Measurements from ENCODE around the gene SRRD. TPM values are rescaled to one million over a fixed set of nuclear protein-coding genes. Genes with fewer than 3 reads are reported as not detected.
A peak's percentile ranks its signal among the peaks of the same experiment; 100 is the strongest.
"Not testable (repeated sequence)": the region's sequence is repeated elsewhere in the genome, so short reads cannot be mapped to it uniquely, and the experiment has no call there.

SRRD gene, protein sequence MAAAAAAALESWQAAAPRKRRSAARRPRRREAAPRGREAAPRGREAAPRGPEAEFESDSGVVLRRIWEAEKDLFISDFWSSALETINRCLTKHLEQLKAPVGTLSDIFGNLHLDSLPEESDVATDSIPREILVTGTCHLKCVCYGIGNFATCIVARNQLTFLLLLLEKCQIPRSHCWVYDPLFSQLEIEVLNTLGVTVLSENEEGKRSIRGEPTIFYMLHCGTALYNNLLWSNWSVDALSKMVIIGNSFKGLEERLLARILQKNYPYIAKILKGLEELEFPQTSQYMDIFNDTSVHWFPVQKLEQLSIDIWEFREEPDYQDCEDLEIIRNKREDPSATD
- 10 to 100 TPM in 2 of 3 donors, 1 to 10 TPM in 1; 8.8 to 17.4 (median 15.0) TPM for total RNA-seq

DNA sequence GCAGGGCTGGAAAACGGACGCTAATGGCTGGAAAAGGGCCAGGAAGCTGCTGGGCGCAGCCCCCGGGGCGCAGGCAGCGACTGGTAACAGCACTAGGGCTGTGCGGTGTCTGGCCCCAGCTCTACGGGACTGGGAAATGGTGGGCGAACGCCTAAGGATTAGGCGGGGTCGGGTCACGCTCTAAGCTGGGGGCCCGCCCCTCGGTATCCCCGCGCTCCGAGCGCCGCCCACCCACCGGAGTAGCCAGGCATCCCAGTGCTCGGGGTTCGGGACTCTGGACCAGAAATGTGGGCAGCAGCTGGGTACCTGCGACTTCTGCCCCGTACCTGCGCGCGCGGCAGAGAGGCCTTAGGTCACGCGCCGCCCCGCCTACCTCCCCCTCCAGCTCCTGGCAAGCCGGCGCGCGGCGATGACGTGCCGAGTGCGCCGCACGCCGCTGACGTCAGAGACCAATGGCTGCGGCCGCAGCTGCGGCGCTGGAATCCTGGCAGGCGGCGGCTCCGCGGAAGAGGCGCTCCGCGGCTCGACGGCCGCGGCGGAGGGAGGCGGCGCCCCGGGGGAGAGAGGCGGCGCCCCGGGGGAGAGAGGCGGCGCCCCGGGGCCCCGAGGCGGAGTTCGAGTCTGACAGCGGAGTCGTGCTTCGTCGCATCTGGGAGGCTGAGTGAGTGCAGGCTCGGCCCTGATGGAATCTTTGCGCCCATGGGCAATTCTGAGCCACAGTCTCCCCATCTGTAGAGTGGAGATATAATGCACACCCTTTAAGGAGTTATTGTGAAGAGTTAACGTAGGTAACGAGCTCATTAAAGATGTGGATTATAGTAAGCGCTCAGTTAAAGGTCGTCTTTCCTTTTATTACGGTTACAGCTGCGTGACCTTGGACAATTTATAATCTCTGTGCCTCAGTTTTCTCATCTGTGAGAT is at the start of gene SRRD, which contains the start of gene HPS4:
Gene SRRD (plus strand): TSS at position 439 of the 921 bp plus-strand sequence. CDS start 14 bp downstream, at position 453.
Gene HPS4 (minus strand): TSS at position 345 of the 921 bp plus-strand sequence. CDS start 2,021 bp downstream, outside the sequence.
- TF ChIP-seq POLR2A (IDR thresholded peaks at IDR 0.05) (peak; percentile 81), POLR2AphosphoS5 (IDR thresholded peaks at IDR 0.05) (peak; percentile 91 to 99 (median 98)), CTCF (IDR thresholded peaks at IDR 0.05) (peak in 1 of 3 donors; percentile 9)
- Histone ChIP-seq H3K4me3 (peak within 1 kb of the TSS; percentile 84 to 96 (median 87)), H3K4me1 (peaks cover 13 to 14% of the 10 kb centered on the region in 2 donors), H3K36me3 (no peaks in the 10 kb centered on the region), H3K27ac (peak within 1 kb of the TSS; percentile 97 to 98), H3K27me3 (no peaks in the 10 kb centered on the region), H3K9me3 (no peaks in the 10 kb centered on the region)
- DNase-seq (ENCODE audit: low spot score in 2 of 2), result peak; percentile 86 to 89
- intact Hi-C loops (cut with DNase I; ENCODE audit: low total_unique reads), result no loop called here

- DNase-seq (ENCODE audit: low spot score in 2 of 2), result no peak
- Histone ChIP-seq H3K4me1 (no peaks in the 10 kb centered on the region), H3K27ac (no peak overlapping the region), H3K27me3 (no peaks in the 10 kb centered on the region), H3K4me3 (no peak overlapping the region), H3K9me3 (no peaks in the 10 kb centered on the region), H3K36me3 (no peaks in the 10 kb centered on the region)
- TF ChIP-seq CTCF (IDR thresholded peaks at IDR 0.05) (no peak), POLR2A (IDR thresholded peaks at IDR 0.05) (no peak), POLR2AphosphoS5 (IDR thresholded peaks at IDR 0.05) (no peak)
- intact Hi-C loops (cut with DNase I; ENCODE audit: low total_unique reads), result no loop called here
These were observed 48.2 kb upstream of the SRRD start for GRCh38 chr22:26435327-26436093.

DNA sequence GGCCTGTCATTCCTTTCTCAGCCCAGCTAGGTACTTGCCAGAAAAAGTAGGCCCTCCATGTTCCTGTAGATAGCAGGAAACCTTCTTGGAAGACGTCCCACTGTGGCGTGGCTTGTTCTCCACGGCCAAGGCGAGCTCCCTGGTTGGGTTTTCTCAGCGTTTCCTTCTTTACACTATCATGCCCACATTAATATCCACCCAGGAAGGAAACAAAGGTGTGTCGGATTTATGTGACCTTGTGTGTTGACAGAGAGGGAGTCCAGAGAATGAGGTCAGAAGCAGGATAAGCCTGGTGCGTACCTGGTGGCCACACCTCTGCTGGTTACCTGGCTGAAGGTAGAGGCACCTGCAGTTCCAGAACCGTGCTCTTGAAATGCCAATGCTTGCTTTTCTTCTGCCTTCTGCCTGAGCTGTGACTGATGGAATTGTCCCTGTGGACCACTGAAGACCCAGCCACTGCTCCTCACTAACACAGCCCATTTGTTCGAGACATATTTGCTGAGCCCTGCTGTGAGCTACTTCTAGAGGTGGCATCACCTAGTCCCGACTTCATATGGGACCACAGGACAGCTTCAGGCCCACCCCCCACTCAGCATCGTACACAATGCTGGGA is 46.7 kb upstream of the SRRD start:
- H3K36me3 ChIP-seq, result no peaks in the 10 kb centered on the region
- TF ChIP-seq POLR2A (IDR thresholded peaks at IDR 0.05), result no peak
- no peak for TF ChIP-seq CTCF (IDR thresholded peaks at IDR 0.05)
- no peak for TF ChIP-seq POLR2AphosphoS5 (IDR thresholded peaks at IDR 0.05)
- DNase-seq (ENCODE audit: low spot score in 2 of 2), result no peak

DNA sequence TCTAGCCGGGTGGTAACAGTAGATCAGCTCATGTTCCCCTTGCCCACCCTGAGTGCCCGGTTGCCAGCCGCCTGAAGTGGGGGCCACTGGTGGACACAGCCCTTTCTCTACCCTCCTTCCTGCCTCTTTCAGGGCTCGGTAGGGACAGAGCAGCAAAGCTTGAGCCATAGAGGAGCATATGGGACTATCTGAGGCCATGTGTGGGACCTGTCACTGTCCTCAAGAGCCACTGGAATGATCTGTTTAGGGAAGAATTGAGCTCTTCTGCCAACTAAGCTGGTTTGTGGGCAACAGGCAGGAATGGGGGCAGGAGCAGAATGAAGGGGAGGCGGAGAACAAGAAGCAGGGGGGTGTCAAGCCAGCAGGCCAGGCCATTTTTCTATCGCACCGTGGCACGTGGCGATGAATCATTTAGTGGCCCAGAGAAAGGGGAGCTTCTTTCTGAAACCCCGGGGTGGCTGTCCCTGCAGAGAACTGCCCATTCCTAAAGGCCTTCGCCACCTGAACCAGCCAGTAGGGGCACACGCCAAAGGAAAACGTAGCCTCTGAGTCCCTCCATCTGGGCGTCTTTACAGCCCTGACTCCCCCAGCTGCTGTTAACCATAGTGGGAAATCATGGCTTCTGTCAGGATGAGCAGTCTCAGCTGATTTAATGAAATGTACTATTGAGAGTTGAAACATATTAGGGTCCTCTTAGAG is 45.8 kb upstream of the SRRD start:
- TF ChIP-seq POLR2A (IDR thresholded peaks at IDR 0.05), result no peak
- no peak for TF ChIP-seq CTCF (IDR thresholded peaks at IDR 0.05)
- TF ChIP-seq POLR2AphosphoS5 (IDR thresholded peaks at IDR 0.05), result no peak
- DNase-seq (ENCODE audit: low spot score in 2 of 2), result no peak

More for the DNA sequence above, 46.7 kb upstream of the SRRD start:
- H3K27ac ChIP-seq, result no peak overlapping the region
- no peaks in the 10 kb centered on the region for H3K27me3 ChIP-seq
- H3K9me3 ChIP-seq, result no peaks in the 10 kb centered on the region
- no peaks in the 10 kb centered on the region for H3K4me1 ChIP-seq
- no peak overlapping the region for H3K4me3 ChIP-seq
- intact Hi-C loops (cut with DNase I; ENCODE audit: low total_unique reads), result no loop called here

DNA sequence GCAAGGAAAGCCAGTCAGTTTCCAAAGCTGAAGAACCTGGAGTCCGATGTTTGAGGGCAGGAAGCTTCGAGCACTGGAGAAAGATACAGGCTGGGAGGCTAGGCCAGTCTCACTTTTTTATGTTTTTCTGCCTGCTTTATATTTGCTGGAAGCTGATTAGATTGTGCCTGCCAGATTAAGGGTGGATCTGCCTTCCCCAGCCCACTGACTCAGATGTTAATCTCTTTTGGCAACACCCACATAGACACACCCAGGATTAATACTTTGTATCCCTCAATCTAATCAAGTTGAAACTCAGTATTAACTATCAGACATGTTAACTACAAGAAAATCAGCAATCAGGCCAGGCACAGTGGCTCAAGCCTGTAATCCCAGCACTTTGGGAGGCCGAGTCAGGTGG is 44.9 kb upstream of the SRRD start:
- H3K4me3 ChIP-seq; H3K9me3 ChIP-seq; H3K27me3 ChIP-seq; H3K4me1 ChIP-seq; intact Hi-C loops (cut with DNase I; ENCODE audit: low total_unique reads); H3K27ac ChIP-seq; H3K36me3 ChIP-seq; DNase-seq (ENCODE audit: low spot score in 2 of 2): not testable (repeated sequence)

More for the DNA sequence above, 45.8 kb upstream of the SRRD start:
- Histone ChIP-seq H3K4me1 (no peaks in the 10 kb centered on the region), H3K27me3 (no peaks in the 10 kb centered on the region), H3K36me3 (no peaks in the 10 kb centered on the region), H3K27ac (no peak overlapping the region), H3K9me3 (no peaks in the 10 kb centered on the region), H3K4me3 (no peak overlapping the region)
- intact Hi-C loops (cut with DNase I; ENCODE audit: low total_unique reads), result no loop called here

Data from breast epithelium (tissue), 4 donors.